Skeletal muscle satellite cell (primary cell): ENCODE results near the gene USP44.

ENCODE experiments used
- H3K27me3 ChIP-seq: 2 replicates; pipeline ENCODE4 v1.7.0; 2013; ENCODE audit warnings: low read length; ENCODE audit not compliant: control insufficient read depth, insufficient read depth
- H3K36me3 ChIP-seq: 2 replicates; pipeline ENCODE4 v1.7.0; 2013; ENCODE audit warnings: mild to moderate bottlenecking, control low read depth, low read length; ENCODE audit not compliant: insufficient read depth
- H3K4me1 ChIP-seq: 2 replicates; pipeline ENCODE4 v1.7.0; 2013; ENCODE audit warnings: low read length; ENCODE audit not compliant: control insufficient read depth, insufficient read depth
- H3K4me2 ChIP-seq: 2 replicates; pipeline ENCODE4 v1.7.0; 2013; ENCODE audit warnings: mild to moderate bottlenecking, low read length
- H3K4me3 ChIP-seq: 2 replicates; pipeline ENCODE4 v1.7.0; 2013; ENCODE audit warnings: low read length
- H3K9ac ChIP-seq: 2 replicates; pipeline ENCODE4 v1.7.0; 2013; ENCODE audit warnings: mild to moderate bottlenecking, low read depth, low read length, moderate library complexity
- H3K9me3 ChIP-seq: replicated peaks from 2 replicates; pipeline ENCODE4 v1.7.0; 2013; ENCODE audit warnings: mild to moderate bottlenecking, control low read depth, low read length

The USP44 gene

GRCh38 chr12:95528431-95528830 is 22.8 kb downstream of the USP44 start:
- no peak overlapping the region for H3K4me3 ChIP-seq
- no peaks in the 10 kb centered on the region for H3K9me3 ChIP-seq
- no peaks in the 10 kb centered on the region for H3K27me3 ChIP-seq
- no peaks in the 10 kb centered on the region for H3K36me3 ChIP-seq
- H3K9ac ChIP-seq, result no peak overlapping the region
- no peaks in the 10 kb centered on the region for H3K4me1 ChIP-seq
- H3K4me2 ChIP-seq, result no peak overlapping the region

DNA sequence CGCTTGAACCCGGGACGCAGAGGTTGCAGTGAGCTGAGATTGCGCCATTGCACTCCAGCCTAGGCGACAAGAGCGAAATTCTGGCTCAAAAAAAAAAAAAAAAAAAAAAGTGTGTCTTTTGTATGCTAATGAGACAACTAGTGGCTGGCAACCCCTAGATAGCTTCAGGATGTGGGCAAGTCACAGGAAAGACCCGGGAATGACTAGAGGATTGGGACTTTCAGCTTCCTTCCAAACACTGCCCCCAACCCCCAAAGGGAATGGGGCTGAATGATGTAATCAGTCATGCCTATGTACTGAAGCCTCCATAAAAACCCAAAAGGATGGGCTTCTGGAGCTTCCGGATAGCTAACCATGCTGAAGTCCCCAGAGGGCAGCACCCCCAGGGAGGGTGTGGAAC is 28.6 kb downstream of the USP44 start:
- no peak overlapping the region for H3K4me3 ChIP-seq
- H3K9me3 ChIP-seq, result no peaks in the 10 kb centered on the region
- no peaks in the 10 kb centered on the region for H3K27me3 ChIP-seq
- no peaks in the 10 kb centered on the region for H3K36me3 ChIP-seq
- no peak overlapping the region for H3K4me2 ChIP-seq
- H3K9ac ChIP-seq, result no peak overlapping the region
- H3K4me1 ChIP-seq, result no peaks in the 10 kb centered on the region

GRCh38 chr12:95520816-95521215 is 30.5 kb downstream of the USP44 start:
- Histone ChIP-seq H3K9ac (no peak overlapping the region), H3K4me3 (no peak overlapping the region), H3K4me2 (no peak overlapping the region), H3K9me3 (no peaks in the 10 kb centered on the region), H3K36me3 (no peaks in the 10 kb centered on the region), H3K27me3 (no peaks in the 10 kb centered on the region), H3K4me1 (no peaks in the 10 kb centered on the region)

GRCh38 chr12:95518944-95519343 is 32.3 kb downstream of the USP44 start:
- Histone ChIP-seq H3K27me3 (no peaks in the 10 kb centered on the region), H3K4me3 (no peak overlapping the region), H3K4me1 (no peaks in the 10 kb centered on the region), H3K9ac (no peak overlapping the region), H3K36me3 (peaks cover 12% of the 10 kb centered on the region), H3K9me3 (no peaks in the 10 kb centered on the region), H3K4me2 (no peak overlapping the region)

DNA sequence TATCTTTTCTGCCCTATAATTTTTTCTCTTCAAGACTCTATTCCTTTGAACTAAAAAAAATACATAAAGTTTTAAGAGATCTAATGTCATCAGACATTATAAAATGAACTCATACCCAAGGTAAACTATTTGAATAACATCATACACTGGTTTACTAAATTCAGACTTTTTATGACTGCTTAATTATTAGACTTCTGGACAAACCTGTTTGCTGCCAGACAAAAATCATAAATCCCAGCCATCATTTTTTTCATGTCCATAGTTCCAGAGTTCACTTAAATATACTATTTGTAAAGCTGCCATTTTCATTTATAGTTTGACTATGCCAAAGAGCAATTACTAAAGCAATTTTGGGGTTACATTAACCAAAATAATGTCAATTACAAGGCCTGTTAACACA is 34.0 kb downstream of the USP44 start:
- no peak overlapping the region for H3K4me3 ChIP-seq
- H3K4me1 ChIP-seq, result no peaks in the 10 kb centered on the region
- H3K27me3 ChIP-seq, result no peaks in the 10 kb centered on the region
- peaks cover 27% of the 10 kb centered on the region for H3K36me3 ChIP-seq
- H3K9ac ChIP-seq, result no peak overlapping the region
- no peak overlapping the region for H3K4me2 ChIP-seq
- no peaks in the 10 kb centered on the region for H3K9me3 ChIP-seq

DNA sequence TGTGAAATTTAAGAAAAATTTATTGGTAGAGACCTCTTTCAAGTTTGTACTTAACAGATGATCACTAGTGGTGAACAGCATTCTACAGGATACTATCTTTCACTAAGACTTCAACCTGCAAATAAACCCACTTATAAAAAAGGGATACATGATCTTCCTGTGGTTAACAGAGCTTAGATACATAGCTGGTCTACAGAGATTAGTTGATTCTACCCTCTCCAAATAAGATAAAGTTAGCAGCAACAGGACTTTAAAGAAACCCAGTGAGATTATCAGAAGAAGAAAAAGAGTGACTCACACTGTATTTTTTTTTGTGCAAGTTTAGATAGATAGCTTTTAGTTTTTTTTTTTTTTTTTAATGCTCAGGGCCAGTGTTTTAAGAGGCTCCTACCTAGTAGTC is 34.5 kb downstream of the USP44 start:
- Histone ChIP-seq H3K9me3 (no peaks in the 10 kb centered on the region), H3K9ac (no peak overlapping the region), H3K36me3 (peaks cover 32% of the 10 kb centered on the region), H3K4me2 (no peak overlapping the region), H3K4me3 (no peak overlapping the region), H3K4me1 (no peaks in the 10 kb centered on the region), H3K27me3 (no peaks in the 10 kb centered on the region)

- H3K4me1 ChIP-seq, result no peaks in the 10 kb centered on the region
- H3K9ac ChIP-seq, result no peak overlapping the region
- H3K4me3 ChIP-seq, result no peak overlapping the region
- H3K4me2 ChIP-seq, result no peak overlapping the region
- H3K9me3 ChIP-seq, result no peaks in the 10 kb centered on the region
- peaks cover 43% of the 10 kb centered on the region for H3K36me3 ChIP-seq
- no peaks in the 10 kb centered on the region for H3K27me3 ChIP-seq
These were observed 36.1 kb downstream of the USP44 start for GRCh38 chr12:95515197-95515596.

- Histone ChIP-seq H3K9ac (no peak overlapping the region), H3K4me3 (no peak overlapping the region), H3K27me3 (no peaks in the 10 kb centered on the region), H3K9me3 (no peaks in the 10 kb centered on the region), H3K36me3 (peaks cover 55% of the 10 kb centered on the region), H3K4me2 (no peak overlapping the region), H3K4me1 (no peaks in the 10 kb centered on the region)
These were observed 37.7 kb downstream of the USP44 start for GRCh38 chr12:95513599-95513998.

GRCh38 chr12:95511977-95512376 is 39.3 kb downstream of the USP44 start:
- Histone ChIP-seq H3K9me3 (no peaks in the 10 kb centered on the region), H3K4me3 (no peak overlapping the region), H3K27me3 (no peaks in the 10 kb centered on the region), H3K9ac (no peak overlapping the region), H3K4me1 (no peaks in the 10 kb centered on the region), H3K36me3 (peaks cover 65% of the 10 kb centered on the region), H3K4me2 (no peak overlapping the region)

DNA sequence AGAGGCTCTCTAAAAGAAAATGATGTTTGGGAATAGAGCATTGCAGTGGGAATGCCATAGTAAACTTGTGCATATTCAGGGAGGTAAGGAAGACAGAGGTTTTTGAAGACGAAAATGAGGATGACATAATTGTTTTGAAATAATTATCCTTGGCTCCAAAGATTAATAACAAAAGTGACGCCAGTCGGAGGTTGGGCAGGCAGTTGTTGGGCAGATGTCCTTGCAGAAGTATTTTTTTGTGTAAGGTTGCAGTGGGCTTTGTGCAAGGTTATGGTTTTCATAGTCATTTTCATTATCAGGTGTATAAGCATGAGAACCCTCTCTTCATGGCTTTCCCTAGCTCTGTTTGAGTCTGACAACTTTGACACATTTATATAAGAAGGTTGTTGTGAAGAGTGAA is 42.0 kb downstream of the USP44 start:
- H3K9me3 ChIP-seq, result no peaks in the 10 kb centered on the region
- H3K4me1 ChIP-seq, result no peaks in the 10 kb centered on the region
- H3K36me3 ChIP-seq, result peaks cover 71% of the 10 kb centered on the region
- H3K9ac ChIP-seq, result no peak overlapping the region
- no peak overlapping the region for H3K4me3 ChIP-seq
- H3K27me3 ChIP-seq, result no peaks in the 10 kb centered on the region
- H3K4me2 ChIP-seq, result no peak overlapping the region

DNA sequence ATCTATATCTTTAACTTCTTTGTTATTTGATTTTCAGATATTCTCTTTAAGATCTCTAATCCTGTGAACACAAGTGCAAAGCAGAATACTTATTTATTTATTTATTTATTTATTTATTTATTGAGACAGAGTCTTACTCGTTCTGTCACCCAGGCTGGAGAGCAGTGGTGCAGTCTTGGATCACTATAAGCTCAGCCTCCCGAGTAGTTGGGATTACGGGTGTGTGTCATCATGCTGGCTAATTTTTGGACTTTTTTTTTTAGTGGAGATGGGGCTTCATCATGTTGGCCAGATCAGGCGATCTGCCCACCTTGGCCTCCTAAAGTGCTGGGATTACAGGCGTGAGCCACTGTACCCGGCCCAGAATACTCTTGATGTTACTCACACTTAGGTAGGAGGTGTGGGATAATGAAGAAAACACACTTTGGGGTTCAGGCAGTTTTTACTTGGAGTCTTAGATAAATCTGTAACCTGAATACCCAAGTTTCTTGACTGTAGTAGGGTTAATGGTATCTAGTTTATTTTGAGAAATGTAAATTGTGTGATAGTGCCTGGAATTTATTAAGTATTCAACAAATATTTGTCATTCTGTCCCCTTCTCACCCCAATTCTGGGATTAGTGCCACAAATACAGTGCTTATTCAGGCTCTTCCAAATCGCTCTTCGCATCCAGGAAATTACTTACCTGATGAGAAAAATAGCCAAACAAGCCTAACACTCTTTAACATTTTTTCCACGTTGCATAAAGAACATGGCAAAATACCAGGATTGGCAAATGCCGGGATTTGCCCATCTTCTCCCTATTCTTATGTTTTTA is 44.4 kb downstream of the USP44 start:
- Histone ChIP-seq H3K9ac (no peak overlapping the region), H3K27me3 (no peaks in the 10 kb centered on the region), H3K4me3 (no peak overlapping the region), H3K4me2 (no peak overlapping the region), H3K9me3 (no peaks in the 10 kb centered on the region), H3K4me1 (no peaks in the 10 kb centered on the region), H3K36me3 (peaks cover 63% of the 10 kb centered on the region)

DNA sequence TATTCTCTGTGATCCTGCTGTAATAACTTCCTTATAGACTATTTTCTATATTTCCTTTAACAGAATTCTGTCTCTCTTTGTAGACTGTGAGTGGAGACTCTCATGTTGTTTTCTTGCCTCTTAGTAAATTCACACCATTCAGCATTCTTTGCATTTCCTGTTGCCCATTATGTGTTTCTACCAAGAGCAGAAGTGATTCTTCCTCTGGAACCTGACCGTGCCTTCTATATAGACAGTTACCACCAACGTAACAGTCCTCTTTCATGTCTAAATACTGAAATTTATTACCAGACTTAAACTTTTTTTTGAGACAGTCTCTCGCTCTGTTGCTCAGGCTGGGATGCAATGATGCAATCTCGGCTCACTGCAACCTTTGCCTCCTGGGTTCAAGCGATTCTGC is 46.2 kb downstream of the USP44 start:
- no peaks in the 10 kb centered on the region for H3K4me1 ChIP-seq
- H3K9ac ChIP-seq, result no peak overlapping the region
- peaks cover 52% of the 10 kb centered on the region for H3K36me3 ChIP-seq

More for the DNA sequence above, 46.2 kb downstream of the USP44 start:
- Histone ChIP-seq H3K4me2 (no peak overlapping the region), H3K4me3 (no peak overlapping the region), H3K9me3 (no peaks in the 10 kb centered on the region), H3K27me3 (no peaks in the 10 kb centered on the region)
